Measurements from ENCODE around the gene SUCLA2.

DNA sequence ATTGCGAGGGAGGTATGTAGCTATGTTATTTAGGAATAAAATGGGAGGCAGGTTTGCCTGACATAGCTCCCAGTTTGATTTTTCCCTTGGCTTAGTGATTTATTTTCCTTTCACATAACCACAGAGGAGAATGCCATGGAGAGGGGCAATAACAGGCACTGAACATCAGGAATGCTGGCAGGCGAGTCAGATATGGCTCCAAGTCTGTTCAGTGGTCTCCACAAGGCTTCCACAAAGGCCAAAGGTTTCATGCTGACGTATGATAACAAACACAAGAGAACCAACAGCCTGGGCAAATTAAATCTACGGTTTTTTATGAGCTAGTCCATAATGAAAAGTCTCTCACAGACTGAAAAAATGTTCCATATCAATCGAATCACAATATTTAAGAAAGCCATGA is 66.7 kb downstream of the SUCLA2 start:
- TF ChIP-seq CTCF (conservative IDR thresholded peaks at IDR 0.05; ENCODE audit: low read depth in 2 of 2) (no peak), POLR2AphosphoS5 (IDR thresholded peaks at IDR 0.05; ENCODE audit: low read depth) (no peak), ZNF331 (CRISPR knock-in tag; IDR thresholded peaks at IDR 0.05; ENCODE audit: low read depth) (no peak), JUNB (IDR thresholded peaks at IDR 0.05; ENCODE audit: unreplicated experiment) (no peak), ZNF114 (CRISPR knock-in tag; IDR thresholded peaks at IDR 0.05) (no peak), CREB1 (CRISPR knock-in tag; IDR thresholded peaks at IDR 0.05; ENCODE audit: low read depth) (no peak), EZH2 (IDR thresholded peaks at IDR 0.05; ENCODE audit: low read depth, unreplicated experiment) (no peak), EZH2phosphoT487 (IDR thresholded peaks at IDR 0.05; ENCODE audit: unreplicated experiment) (no peak), STAT1 (IDR thresholded peaks at IDR 0.05; ENCODE audit: unreplicated experiment) (no peak), ETS1 (IDR thresholded peaks at IDR 0.05) (no peak)

All from GM23338 (cell line).